Motor neuron (in vitro differentiated cells): ENCODE data around the gene NIM1K. TPM values are rescaled to one million over a fixed set of nuclear protein-coding genes. Genes with fewer than 3 reads are reported as not detected.
"Not testable (repeated sequence)": the region's sequence is repeated elsewhere in the genome, so short reads cannot be mapped to it uniquely, and the experiment has no call there.

ENCODE experiments used
- ATAC-seq, 8 experiments: fragments of 200-7000 bp; cut with Tn5 transposase; replicated peaks in 6 of 8; 2 replicates each; pipeline ENCODE4 v1.8.0; 2021; ENCODE audit warnings: mild to moderate bottlenecking in 8 of 8, moderate library complexity in 8 of 8
- H3K27ac ChIP-seq, 2 donors: fragments of 250-450 bp; sonication (Bioruptor Pico); 2 replicates each; pipeline ENCODE4 v1.9.0; 2021; ENCODE audit warnings: antibody characterized with exemption in 2 of 2, mild to moderate bottlenecking in 2 of 2, moderate library complexity in 1 of 2
- H3K4me1 ChIP-seq, 2 donors: fragments of 250-450 bp; sonication (Bioruptor Pico); replicated peaks in 1 of 2; 2 replicates each; pipeline ENCODE4 v1.6.1; 2021; ENCODE audit warnings: antibody characterized with exemption in 2 of 2, mild to moderate bottlenecking in 2 of 2, moderate library complexity in 1 of 2
- H3K4me3 ChIP-seq, 5 donors: fragments of 250-450 bp; sonication (Bioruptor Pico); 2 replicates each; pipeline ENCODE4 v1.9.0; 2021; ENCODE audit warnings: antibody characterized with exemption in 5 of 5, mild to moderate bottlenecking in 5 of 5, moderate library complexity in 4 of 5
- WGBS, 10 experiments: fragments of 450-650 bp; shearing (Covaris generic); methylation state at CpG; one replicate each; pipeline ENCODE4 v1.0.0; 2022; 5-methylcytosine and 5-hydroxymethylcytosine counted together
- in situ Hi-C, 9 experiments: fragments of 400-800 bp; cut with MboI; loops; one replicate each; pipeline ENCODE4 v1.15.0; 2021; ENCODE audit warnings: low sequenced_read_pairs in 9 of 9, low pct_unique_long_range_greater_than_20kb in 2 of 9; ENCODE audit not compliant: unreplicated experiment in 9 of 9
- total RNA-seq, 8 experiments: library from RNA; unstranded; fragments of 300-600 nt; gene quantifications; 2 replicates each; pipeline versions ENCODE4 v1.2.3 to v1.2.4, GENCODE V29; 2022

NIM1K gene
- total RNA-seq, 8 experiments from 2014 or later: 1.5 to 14.7 (median 5.0) TPM

GRCh38 chr5:43242196-43242595, 50.2 kb downstream of the NIM1K start:
- WGBS, 10 experiments: 0 to 67% (median 33%) methylated on average over 1 of the region's 1 CpG; no CpG with 5 or more reads in 4 of the 10 experiments
- ATAC-seq: no peak
- H3K4me1 ChIP-seq: peaks cover 0 to 7% of the 10 kb centered on the region in 2 donors
- H3K4me3 ChIP-seq: no peak overlapping the region
- no peak overlapping the region for H3K27ac ChIP-seq
- in situ Hi-C loops: no loop called here

GRCh38 chr5:43243270-43243669, 51.2 kb downstream of the NIM1K start:
- H3K4me3 ChIP-seq: no peak overlapping the region
- ATAC-seq: no peak
- no peak overlapping the region for H3K27ac ChIP-seq
- peaks cover 0 to 7% of the 10 kb centered on the region in 2 donors for H3K4me1 ChIP-seq
- in situ Hi-C loops: no loop called here

GRCh38 chr5:43244823-43245565, 53.0 kb downstream of the NIM1K start:
- WGBS, 10 experiments: 30 to 90% (median 64%) methylated on average over 2 to 8 of the region's 11 CpGs; no CpG with 5 or more reads in 1 of the 10 experiments
- Histone ChIP-seq H3K27ac (no peak overlapping the region), H3K4me1 (peaks cover 0 to 7% of the 10 kb centered on the region in 2 donors), H3K4me3 (no peak overlapping the region)
- in situ Hi-C loops: no loop called here
- ATAC-seq: peak in 1 of 8 experiments; percentile 14

- 60 to 100% (median 76%) methylated on average over 1 to 10 of the region's 19 CpGs; no CpG with 5 or more reads in 5 of the 10 experiments for WGBS, 10 experiments
- Histone ChIP-seq H3K27ac (no peak overlapping the region), H3K4me3 (no peak overlapping the region), H3K4me1 (peaks cover 0 to 7% of the 10 kb centered on the region in 2 donors)
- no peak for ATAC-seq
- in situ Hi-C loops: no loop called here
Observed at GRCh38 chr5:43245724-43246385, 53.8 kb downstream of the NIM1K start.

- H3K4me3 ChIP-seq: no peak overlapping the region
- in situ Hi-C loops: no loop called here
- WGBS, 10 experiments: 60 to 100% (median 87%) methylated on average over 1 to 5 of the region's 5 CpGs; no CpG with 5 or more reads in 2 of the 10 experiments
- H3K4me1 ChIP-seq: no peaks in the 10 kb centered on the region
- no peak for ATAC-seq
- H3K27ac ChIP-seq: no peak overlapping the region
Observed at GRCh38 chr5:43251754-43252153, 59.7 kb downstream of the NIM1K start.

- 24 to 90% (median 78%) methylated on average over 2 of the region's 2 CpGs; no CpG with 5 or more reads in 1 of the 10 experiments for WGBS, 10 experiments
- in situ Hi-C loops: no loop called here
- no peak for ATAC-seq
- Histone ChIP-seq H3K27ac (no peak overlapping the region), H3K4me3 (no peak overlapping the region), H3K4me1 (no peaks in the 10 kb centered on the region)
Observed at GRCh38 chr5:43255704-43256103, 63.7 kb downstream of the NIM1K start.

GRCh38 chr5:43256261-43256966, 64.4 kb downstream of the NIM1K start:
- Histone ChIP-seq H3K4me3 (no peak overlapping the region), H3K27ac (no peak overlapping the region), H3K4me1 (no peaks in the 10 kb centered on the region)
- no peak for ATAC-seq
- WGBS, 10 experiments: 43 to 100% (median 72%) methylated on average over 1 to 2 of the region's 2 CpGs; no CpG with 5 or more reads in 2 of the 10 experiments
- in situ Hi-C loops: no loop called here

GRCh38 chr5:43258116-43258515, 66.1 kb downstream of the NIM1K start:
- Histone ChIP-seq H3K4me3 (no peak overlapping the region), H3K27ac (no peak overlapping the region), H3K4me1 (no peaks in the 10 kb centered on the region)
- 50 to 100% (median 86%) methylated on average over 1 of the region's 1 CpG; no CpG with 5 or more reads in 1 of the 10 experiments for WGBS, 10 experiments
- ATAC-seq: no peak
- in situ Hi-C loops: no loop called here

- 90 to 100% (median 100%) methylated on average over 2 of the region's 2 CpGs; no CpG with 5 or more reads in 7 of the 10 experiments for WGBS, 10 experiments
- ATAC-seq, H3K4me3 ChIP-seq, in situ Hi-C loops, H3K27ac ChIP-seq, H3K4me1 ChIP-seq: not testable (repeated sequence)
Observed at GRCh38 chr5:43262269-43262668, 70.2 kb downstream of the NIM1K start.

GRCh38 chr5:43268188-43268820, 76.3 kb downstream of the NIM1K start:
- ATAC-seq: no peak
- in situ Hi-C loops: no loop called here
- Histone ChIP-seq H3K4me1 (no peaks in the 10 kb centered on the region), H3K27ac (no peak overlapping the region), H3K4me3 (no peak overlapping the region)
- 80 to 100% (median 100%) methylated on average over 1 of the region's 1 CpG; no CpG with 5 or more reads in 5 of the 10 experiments for WGBS, 10 experiments

GRCh38 chr5:43270645-43271044, 78.6 kb downstream of the NIM1K start:
- Histone ChIP-seq H3K4me1 (no peaks in the 10 kb centered on the region), H3K27ac (no peak overlapping the region), H3K4me3 (no peak overlapping the region)
- no peak for ATAC-seq
- in situ Hi-C loops: no loop called here
- 38 to 100% (median 100%) methylated on average over 1 of the region's 1 CpG; no CpG with 5 or more reads in 5 of the 10 experiments for WGBS, 10 experiments

- no peak overlapping the region for H3K4me3 ChIP-seq
- no peak overlapping the region for H3K27ac ChIP-seq
- in situ Hi-C loops: no loop called here
- H3K4me1 ChIP-seq: no peaks in the 10 kb centered on the region
- no peak for ATAC-seq
Observed at GRCh38 chr5:43273552-43273951, 81.5 kb downstream of the NIM1K start.
